B cell (primary cell): ENCODE measurements around the gene ZCCHC3.

ENCODE experiments used
- CTCF ChIP-seq: fragments of 200-600 bp; IDR thresholded peaks from one replicate; pipeline ENCODE4 v1.8.0; 2022; ENCODE audit warnings: antibody characterized with exemption, mild to moderate bottlenecking
- EZH2 ChIP-seq: IDR thresholded peaks from 2 replicates; pipeline ENCODE4 v1.6.1; 2012; ENCODE audit warnings: borderline replicate concordance, low read depth, mild to moderate bottlenecking, moderate library complexity, low read length; ENCODE audit not compliant: insufficient read depth, poor library complexity, severe bottlenecking

GRCh38 chr20:288956-289692, 8.2 kb upstream of the ZCCHC3 start:
- no peak for TF ChIP-seq CTCF
- TF ChIP-seq EZH2: no peak
